ENCODE results near the gene NR6A1.
"Not testable (repeated sequence)": the region's sequence is repeated elsewhere in the genome, so short reads cannot be mapped to it uniquely, and the experiment has no call there.

NR6A1 gene

DNA sequence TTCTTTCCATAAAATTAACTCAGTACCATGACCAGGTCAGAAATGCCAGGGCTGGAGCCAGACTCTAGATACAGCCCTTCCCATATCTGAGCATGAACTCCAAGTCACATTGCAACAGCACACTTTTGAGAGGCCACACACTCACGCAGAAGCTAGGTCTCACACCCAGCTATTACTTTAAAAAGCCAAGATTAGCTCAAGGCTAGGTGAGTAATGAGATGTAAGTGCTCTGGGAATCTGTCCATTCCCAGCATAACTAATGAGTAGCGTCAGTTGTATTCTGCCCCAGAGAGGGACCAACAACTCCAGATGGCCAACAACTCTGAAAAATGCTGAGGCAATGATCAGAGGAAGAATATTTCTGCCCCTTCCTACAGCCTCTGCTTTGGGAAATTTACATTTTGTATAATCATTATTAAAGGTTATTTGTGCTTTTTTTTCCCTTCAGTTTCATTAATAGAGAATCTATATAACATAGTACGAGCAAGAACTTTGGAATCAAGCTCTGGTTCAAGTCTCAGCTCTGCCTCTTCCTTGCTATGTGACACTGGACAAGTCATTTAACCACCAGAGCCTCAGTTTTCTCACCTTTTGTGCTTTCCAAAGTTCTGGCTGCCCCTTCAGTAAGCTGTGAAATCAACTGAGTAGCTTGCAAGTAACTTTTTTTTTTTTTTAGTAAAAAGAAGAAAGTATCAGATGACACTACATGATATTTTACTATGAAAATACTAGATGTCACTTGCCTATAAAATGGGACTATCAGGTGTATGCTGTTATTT, 118.3 kb downstream of the NR6A1 start:
- DNase-seq, result no peak

DNA sequence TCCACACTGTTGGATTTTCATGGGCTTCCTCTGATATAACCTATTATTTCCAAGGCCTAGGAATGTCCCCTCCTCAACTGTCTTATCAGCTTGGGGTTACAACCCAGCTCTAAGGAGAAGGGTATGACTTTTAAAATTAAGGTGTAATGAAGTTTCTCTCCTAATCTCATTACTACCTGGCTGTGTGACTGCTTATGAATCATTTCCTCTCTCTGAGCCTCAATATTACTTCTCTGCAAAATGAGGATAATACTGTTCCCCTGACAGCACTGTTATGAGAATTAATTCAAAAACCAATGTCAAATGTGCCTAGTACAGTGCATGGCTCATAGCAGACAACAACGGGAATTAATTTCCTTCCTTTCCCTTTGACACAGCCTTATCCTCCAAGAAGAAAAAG, 118.9 kb downstream of the NR6A1 start:
- no peak for DNase-seq

DNA sequence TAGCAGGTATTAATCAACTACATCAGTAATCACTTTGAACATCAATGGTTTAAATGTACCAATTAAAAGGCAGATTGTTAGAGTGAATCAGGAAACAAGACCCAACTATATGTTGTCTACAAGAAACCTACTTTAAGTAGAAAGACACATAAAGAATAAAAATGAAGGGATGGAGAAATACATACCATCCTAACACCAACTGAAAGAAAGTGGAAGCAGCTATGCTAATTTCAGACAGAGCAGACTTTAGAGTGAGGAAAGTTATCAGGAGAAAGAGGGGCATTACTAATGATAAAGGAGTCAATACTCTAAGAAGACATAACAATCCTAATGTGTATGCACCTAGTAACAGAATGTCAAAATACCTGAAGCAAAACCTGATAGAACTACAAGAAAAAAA, 125.8 kb downstream of the NR6A1 start:
- no peak for DNase-seq

DNA sequence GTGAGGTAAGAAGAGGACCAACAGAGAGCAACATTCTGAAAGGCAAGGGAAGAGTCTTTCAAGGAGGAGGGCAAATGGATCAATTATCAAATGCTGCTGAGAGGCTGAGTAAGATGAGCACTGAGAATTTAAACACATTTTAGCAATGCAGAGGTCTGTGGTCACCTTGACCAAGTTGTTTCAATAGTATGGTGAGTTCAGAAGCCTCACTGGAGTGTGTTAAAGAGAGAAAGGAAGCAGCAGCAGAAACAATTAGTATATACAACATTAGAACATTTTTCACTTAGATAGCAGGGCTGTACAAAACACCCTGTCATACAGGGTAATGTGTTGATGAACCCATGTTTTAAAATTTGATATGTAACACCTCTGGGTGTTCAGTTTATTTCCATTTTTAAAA, 131.5 kb downstream of the NR6A1 start:
- DNase-seq, result no peak

DNA sequence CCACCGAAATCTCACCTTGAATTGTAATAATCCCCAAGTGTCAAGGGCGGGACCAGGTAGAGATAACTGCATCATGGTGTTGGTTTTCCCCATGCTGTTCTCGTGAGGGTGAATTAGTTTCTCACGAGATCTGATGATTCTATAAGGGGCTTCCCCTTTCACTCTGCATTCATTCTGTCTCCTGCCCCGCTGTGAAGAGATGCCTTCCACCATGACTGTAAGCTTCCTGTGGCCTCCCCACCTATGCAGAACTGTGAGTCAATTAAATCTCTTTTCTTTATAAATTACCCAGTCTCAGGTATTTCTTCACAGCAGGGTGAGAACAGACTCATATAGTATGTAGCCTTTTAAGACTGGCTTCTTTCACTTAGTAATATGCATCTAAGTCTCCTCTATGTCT, 135.8 kb downstream of the NR6A1 start:
- DNase-seq, result no peak

DNA sequence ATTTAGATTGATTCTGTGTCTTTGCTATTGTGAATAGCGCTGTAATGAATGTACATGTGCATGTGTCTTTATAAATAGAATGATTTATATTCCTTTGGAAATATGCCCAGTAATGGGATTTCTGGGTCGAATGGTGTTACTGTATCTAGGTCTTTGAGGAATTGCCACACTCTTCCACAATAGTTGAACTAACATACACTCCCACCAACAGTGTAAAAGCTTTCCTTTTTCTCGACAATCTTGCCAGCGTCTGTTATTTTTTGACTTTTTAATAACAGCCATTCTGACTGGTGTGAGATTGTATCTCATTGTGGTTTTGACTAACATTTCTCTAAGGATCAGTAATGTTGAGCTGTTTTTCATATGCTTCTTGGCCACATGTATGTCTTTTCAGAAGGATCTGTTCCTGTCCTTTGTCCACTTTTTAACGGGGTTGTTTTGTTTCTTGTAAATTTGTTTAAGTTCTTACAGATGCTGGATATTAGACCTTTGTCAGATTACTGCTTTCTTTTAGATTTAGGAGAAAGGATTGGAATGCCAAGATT, 139.0 kb downstream of the NR6A1 start:
- DNase-seq, result no peak

DNA sequence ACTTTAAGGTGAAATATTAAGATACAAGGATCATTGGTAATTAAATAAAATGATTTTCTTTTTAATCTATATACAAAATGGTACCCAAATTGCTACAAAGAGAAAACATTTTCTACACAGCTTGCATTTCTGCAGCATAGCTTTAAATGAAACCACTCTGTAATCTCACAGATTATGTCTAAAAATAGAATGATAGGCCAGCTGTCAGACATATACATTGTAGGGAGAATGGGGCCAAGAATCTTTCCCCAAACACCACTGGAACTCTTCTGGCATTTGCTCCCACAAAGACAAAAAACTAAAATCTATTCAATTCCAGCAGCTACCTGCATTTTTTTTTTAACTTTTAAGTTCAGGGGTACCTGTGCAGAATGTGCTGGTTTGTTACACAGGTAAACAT, 139.8 kb downstream of the NR6A1 start:
- DNase-seq, result no peak

DNA sequence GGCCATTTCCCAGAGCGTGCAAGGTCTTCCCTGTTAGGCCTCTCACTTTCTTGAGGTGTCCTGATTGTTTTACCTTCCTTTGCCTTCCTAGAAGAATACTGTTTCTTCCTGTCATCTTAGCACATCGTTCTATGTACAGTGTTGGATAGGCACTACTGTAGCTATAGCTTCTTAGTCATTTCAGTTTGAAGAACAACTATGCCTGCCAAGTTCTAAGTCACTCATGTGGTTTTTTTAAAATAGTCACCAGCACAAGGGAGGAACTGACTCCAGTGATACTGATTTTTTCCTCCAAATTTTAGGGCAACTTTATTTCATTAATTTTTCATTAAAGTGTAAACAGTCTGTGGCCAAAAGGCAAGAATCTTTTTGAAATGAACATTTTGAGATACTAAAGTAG, 141.5 kb downstream of the NR6A1 start:
- DNase-seq, result no peak

DNA sequence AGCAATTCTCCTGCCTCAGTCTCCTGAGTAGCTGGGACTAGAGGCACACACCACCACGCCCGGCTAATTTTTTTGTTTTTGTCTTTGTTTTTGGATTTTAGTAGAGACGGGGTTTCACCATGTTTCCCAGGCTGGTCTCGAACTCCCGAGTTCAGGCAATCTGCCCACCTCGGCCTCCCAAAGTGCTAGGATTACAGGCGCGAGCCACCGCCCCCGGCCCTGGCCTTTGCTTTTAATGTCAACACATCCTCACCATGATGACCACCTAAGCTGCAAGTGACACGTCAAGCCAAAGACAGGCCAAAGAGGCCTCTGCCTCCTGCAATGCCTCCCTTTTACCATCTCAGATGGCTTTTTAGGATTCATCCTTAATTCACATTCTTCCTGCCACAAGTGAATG, 142.4 kb downstream of the NR6A1 start:
- no peak for DNase-seq

DNA sequence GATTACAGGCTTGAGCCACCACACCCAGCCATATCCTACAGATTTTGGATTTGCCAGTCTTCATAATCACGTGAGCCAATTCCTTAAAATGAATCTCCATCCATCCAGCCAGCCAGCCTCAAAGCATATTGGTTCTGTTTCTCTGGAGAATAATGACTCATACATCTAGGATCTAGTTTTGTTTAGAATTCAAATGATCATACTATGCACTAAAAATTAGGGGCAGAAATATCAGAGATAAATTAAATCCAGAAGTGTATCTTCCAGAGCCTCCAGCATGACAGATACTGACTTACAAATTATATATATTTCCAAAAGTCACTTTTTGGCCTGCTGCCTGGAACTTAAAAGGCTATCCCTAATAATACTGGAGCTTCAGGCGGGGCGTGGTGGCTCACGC, 144.8 kb downstream of the NR6A1 start:
- DNase-seq, result no peak

DNA sequence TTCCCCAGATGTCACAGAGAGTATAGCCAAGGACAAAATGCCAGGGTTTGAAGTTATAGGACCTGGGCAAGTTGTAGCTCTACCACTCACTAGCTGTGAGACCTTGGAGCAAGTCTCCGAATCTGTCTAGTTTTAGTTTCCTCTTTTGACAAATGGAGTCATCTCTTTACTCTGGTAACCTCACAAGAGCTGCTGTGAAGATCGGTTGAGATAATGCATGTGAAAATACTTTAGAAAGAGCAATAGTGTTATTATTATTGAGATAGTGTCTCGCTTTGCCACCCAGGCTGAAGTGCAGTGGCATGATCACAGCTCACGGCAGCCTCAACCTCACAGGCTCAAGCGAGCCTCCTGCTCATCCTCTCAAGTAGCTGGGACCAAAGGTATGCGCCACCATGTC, 146.0 kb downstream of the NR6A1 start:
- DNase-seq, result no peak

DNA sequence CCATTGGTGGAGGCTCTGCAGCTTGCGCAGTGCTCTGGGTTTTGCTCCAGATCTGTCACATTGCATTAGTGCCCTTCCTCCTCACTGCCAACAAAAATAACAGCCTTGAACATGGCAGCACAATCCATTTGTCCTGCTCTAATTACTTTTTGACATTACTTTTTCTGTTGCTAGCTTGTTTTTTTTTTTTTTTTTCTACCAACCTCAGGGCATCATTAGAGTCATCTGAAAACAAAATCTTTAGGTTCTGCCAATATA, 146.4 kb downstream of the NR6A1 start:
- DNase-seq, result no peak

DNA sequence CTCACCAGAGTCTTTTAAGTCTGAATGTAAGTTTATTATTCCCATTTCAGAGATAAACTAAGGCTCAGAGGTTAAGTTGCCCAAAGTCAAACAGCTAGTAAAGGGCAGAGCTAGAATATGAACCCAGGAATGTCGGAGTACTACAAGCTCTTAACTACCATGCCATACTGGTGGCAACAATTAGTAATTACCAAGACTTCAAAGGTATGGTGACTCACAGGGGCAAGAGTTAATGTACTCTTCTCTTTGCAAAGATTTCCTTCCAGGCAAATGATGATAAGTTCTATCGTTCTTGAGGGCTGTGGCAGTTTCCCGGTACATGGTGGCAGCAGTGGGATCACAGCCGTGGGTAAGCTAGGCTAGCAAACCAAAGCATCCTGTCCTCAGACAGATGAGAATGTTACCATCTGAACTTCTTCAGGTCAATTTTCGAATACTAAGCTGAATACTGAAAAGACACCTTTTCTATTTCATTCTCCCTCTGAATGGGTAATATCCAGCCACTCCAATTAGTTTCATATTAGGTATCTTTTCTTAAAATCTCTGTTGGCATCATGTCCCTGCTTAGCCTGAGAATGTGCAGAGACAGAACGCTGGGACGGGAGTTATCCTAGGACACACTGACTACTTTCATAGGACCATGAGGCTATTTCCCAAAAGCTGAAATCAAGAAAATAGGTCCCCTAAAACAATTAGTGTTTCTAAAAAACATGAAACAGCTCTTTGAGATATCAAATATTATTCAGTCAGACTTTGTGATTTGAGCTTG, 147.0 kb downstream of the NR6A1 start:
- no peak for DNase-seq

DNA sequence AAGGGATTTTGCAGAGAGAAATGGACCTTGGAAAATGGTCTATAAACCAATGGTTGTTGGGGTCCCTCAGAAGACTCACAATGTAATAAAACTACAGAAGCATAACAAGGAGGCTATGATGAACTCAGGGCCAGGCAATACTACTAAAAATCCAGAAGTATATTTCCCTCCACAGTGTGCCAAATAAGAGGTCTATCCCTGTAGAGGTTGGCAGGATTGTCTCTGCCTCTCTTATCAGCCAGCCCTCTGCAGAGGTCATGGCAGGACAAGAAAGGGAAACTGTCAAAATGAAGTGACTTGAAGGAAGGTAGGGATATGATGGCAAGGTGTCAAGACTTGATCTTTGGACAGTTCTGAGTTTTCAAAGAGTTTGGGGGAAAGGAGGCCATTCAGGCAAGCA, 148.2 kb downstream of the NR6A1 start:
- no peak for DNase-seq

DNA sequence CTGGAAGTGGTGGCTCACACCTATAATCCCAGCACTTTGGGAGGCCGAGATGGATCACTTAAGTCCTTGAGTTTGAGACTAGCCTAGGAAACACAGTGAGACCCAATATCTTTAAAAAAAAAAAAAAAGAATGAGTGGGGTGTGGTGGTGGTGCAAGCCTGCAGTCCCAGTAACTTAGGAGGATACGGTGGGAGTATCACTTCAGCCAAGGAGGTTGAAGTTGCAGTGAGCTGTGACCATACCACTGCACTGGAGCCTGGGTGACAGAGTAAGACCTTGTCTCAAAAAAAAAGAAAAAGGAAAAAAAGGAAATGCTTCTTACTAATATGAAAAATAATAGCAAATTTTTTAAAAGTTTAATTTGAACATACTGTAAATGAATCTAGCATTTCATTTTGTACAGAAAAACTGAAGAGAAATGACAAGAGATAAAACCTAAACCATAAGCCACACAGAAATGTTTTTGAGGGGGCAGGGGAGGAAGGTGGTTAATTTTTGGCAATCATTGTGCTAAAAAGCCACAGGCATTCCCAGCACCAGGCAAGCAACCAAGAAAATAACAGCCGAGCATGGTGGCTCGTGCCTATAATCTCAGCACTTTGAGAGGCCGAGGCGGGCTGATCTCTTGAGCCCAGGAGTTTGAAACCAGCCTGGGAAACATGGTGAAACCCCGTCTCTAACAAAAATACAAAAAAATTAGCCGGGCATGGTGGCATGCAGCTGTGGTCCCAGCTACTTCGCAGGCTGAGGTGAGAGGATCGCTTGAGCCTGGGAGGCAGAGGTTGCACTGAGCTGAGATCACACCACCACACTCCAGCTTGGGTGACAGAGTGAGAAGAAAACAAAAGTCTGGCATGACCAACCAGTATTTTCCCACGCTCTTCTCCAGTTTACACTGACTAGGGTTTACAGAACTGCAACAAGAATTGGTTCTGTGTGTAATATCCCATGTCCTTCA, 149.5 kb downstream of the NR6A1 start:
- DNase-seq, result no peak

DNA sequence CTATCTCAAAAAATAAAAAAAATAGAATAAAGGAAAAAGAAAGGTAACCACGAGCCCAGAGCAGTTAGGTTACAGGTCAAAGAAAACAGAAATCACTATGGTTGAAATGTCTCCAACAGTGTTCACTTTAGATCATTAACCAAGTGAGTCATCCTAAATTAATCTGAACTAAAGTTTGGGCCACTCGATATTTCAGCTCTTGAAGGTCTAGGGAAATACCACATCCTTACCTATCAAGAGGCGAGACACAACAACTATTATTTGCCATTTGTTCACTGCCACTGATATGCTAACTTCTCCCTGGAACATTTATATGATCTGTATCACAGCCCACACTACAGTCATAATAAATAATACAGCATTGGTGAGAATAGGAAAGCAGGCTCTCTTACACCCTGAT, 152.6 kb downstream of the NR6A1 start:
- no peak for DNase-seq

DNA sequence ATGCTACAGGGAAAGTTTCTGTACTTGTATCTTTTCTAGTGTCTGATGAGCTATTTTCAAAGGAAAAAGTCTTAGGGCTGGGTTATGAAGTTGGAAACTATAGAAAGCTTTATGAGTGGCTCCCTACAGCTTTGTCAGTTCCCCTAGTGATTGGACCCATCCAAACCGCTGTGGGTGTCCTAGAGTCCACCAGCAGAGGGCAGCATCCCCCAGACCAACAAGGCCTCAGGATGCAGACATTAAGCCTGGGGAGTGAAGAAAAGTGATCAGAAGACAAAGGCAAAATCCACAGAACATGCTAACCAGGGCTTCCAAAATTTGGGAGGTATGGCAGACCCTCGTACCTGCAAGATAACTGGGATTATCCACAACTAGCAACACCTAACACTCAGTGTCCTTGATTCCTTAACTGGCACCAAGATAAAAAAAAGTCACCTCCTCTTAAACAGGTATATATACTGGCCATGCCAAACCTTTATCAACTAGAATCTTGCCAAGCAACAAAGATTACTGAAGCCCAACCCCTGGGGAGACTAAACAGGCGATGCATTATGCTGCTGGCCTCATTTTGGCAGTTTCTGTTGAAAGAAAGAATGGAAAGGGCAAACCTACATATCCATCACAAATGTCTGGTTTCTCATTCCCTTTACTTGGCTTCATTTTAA, 153.5 kb downstream of the NR6A1 start:
- no peak for DNase-seq

DNA sequence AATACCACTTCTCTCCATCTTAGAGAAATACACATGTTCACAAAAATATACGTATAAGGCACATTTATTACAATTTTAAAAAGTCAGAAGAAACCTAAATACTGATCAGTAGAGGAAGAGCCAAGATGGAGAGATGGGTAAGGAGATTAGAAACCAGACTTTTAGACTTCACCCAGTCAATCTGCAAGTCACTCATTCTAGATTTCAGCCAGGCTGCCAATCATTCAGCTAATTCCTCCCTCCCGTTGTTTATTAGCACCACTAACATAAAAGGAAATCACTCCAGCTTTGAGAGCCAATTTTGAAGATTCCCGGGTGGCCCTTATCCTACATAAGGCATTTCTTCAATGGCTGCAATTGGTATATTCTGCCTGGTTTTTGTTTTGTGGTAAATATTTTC, 154.2 kb downstream of the NR6A1 start:
- DNase-seq, result no peak

DNA sequence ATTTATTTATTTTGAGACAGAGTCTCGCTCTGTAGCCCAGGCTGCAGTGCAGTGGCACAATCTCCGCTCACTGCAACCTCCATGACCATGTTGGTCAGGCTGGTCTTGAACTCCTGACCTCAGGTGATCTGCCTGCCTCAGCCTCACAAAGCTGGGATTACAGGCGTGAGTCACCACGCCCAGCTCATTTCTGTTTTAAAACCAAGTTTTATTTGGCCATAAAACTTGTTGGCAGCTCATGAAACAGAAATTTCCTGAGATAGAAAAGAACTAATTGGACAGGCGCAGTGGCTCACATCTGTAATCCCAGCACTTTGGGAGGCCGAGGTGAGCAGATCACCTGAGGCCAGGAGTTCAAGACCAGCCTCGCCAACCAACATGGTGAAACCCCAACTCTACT, 155.3 kb downstream of the NR6A1 start:
- not testable (repeated sequence) for DNase-seq

DNA sequence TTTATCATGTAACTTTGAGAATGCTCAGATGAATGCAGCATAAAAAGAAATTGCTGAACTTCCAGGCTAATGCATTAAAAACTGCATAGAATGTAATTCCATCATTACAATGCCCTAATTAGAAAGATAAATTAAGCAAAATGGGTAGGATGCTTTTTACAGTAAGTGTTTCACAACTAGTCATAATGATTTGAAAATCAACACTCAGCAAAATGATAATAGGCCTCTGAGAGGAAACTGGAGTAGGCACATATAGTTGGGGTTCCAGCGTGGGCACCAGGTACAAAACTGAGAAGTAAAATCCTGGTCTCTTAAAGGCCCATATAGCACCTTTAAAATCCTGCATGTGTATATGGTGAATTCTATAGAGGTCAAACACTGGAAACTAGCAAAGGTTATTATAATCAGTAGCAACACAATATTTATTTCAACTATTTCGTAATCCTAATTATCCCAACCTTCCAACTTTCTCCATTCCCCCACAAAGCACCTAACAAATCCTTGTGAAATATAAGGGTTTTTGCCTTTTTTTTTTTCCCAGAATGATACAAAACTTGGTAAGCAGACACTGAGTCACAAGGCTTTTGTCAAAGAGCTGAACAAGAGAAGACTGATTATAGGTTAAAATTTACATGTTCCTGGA, 155.9 kb downstream of the NR6A1 start:
- no peak for DNase-seq

DNA sequence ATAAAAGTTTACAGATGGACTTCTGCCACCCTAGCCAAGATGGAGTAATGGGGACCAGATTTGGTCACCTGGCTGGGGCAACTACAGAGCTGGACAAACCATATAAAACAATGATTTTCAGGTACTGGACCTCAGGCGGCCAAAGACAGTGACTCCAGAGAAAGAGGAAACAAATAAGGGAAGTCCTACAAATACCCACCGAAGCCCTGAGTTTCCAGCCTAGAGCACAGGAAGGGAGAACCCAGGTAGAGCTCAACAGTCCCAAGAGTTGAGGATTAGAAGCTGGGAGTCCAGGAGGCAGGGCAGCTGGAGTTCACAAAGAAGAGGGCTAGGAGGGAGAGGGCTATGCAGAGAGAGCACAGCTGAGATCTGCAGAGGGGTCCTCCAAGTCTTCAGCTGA, 157.3 kb downstream of the NR6A1 start:
- DNase-seq, result no peak

DNA sequence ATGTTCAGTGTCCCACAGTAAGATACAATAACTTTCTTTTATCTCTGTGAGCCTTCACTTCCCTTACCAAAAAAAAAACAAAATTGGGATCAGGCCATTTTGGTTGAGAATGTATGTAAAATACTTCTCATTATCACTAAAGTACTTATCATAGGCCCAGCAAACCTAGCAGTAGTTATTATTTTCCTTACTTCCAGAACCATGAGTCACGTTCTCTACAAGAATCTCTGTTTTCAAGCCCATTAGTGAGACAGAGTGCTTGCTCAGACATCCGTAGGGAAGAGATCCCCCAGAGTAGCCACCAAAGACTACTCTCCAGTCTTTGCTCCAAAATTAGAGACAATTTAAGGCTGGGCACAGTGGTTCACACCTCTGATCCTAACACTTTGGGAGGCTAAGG, 160.0 kb downstream of the NR6A1 start:
- DNase-seq, result no peak
